OCI-LY1 (cell line): Measurements from ENCODE around the gene SSH2.

Experiments used
- EZH2 ChIP-seq: fragments of 200-600 bp; sonication (generic), shearing (Covaris generic); IDR thresholded peaks from 2 replicates; pipeline ENCODE4 v1.8.0; 2017; ENCODE audit warnings: borderline replicate concordance, mixed run types, mild to moderate bottlenecking, antibody characterized with exemption, low read length, moderate library complexity, mixed read lengths
- TF ChIP-seq, protein P1 (sequence below): fragments of 200-600 bp; sonication (generic), shearing (Covaris generic); IDR thresholded peaks from 2 replicates; pipeline ENCODE4 v1.5.1; 2017; ENCODE audit warnings: mild to moderate bottlenecking, antibody characterized with exemption, low read length, moderate library complexity, mixed read lengths

DNA sequence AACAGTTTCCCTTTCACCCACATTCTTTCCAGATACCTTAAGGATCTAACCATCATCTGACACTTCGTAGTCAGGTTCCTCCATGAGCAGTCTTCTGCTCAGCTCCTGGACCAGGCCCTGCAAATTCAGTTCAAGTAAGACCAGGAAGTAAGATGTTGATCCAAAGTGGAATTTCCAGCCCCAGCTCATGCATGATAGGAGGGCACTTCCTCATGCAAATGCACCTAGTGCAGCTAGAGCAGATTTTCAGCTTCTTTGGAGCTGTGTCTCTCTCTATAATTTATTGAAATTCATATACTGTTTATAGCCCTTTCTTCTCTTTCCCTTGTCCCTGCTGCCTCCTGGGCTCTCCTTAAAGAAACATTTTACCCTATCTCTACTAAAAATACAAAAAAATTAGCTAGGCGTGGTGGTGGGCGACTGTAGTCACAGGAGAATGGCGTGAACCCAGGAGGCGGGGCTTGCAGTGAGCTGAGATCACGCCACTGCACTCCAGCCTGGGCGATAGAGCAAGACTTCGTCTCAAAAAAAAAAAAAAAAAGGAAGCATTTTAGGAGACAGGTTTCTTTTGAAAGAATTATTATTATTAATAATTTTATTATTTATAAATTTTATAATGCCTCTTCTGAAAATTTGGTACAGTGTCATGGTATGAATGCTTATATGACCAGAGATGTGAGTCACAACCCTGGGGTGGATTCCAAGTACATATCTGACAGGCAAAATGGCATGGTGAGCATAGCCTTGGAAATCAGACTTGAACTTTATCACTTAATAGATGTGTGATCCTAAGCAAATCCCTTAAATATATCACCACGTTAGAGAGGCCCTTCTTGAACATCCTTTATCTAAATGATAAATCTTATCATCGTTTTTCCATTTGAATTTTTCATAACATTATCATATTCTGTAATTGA, 94.3 kb downstream of the SSH2 start:
- TF ChIP-seq, protein P1, sequence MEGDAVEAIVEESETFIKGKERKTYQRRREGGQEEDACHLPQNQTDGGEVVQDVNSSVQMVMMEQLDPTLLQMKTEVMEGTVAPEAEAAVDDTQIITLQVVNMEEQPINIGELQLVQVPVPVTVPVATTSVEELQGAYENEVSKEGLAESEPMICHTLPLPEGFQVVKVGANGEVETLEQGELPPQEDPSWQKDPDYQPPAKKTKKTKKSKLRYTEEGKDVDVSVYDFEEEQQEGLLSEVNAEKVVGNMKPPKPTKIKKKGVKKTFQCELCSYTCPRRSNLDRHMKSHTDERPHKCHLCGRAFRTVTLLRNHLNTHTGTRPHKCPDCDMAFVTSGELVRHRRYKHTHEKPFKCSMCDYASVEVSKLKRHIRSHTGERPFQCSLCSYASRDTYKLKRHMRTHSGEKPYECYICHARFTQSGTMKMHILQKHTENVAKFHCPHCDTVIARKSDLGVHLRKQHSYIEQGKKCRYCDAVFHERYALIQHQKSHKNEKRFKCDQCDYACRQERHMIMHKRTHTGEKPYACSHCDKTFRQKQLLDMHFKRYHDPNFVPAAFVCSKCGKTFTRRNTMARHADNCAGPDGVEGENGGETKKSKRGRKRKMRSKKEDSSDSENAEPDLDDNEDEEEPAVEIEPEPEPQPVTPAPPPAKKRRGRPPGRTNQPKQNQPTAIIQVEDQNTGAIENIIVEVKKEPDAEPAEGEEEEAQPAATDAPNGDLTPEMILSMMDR = no peak
- TF ChIP-seq EZH2 = no peak
